Measurements from ENCODE around the gene PEX3.

PEX3 gene

GRCh38 chr6:143540192-143540591, 89.6 kb downstream of the PEX3 start:
- no peak for DNase-seq

Data from SHP77 (cell line).